ENCODE results near the gene PTCH1.
A peak's percentile ranks its signal among the peaks of the same experiment; 100 is the strongest.

Gene PTCH1

DNA sequence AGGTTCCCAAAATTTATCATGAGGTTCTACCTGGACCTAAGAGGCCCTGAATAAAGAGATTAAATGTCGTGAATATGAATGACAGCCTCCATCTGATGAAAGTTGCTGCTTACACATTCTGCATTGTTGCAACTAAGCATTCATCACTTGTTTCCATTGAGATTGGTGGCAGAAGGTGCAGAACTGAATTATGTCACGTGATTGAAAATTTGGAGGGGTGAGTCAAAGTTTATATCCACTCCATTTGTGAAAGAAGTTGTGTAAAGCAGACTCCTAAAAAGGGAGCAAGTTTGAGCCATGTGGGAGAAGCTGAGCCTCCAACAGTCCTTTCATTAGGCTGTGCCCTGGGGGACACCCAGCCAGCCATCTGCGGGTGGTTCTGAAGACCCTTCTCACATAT lies 4.9 kb upstream of the PTCH1 start:
- H3F3A ChIP-seq (ENCODE audit: insufficient read depth, low read length): no peaks in the 10 kb centered on the region
- H3K36me3 ChIP-seq (replicated peaks; ENCODE audit: insufficient read depth, low read length): no peaks in the 10 kb centered on the region
- DNase-seq: no peak
- H3K4me1 ChIP-seq (ENCODE audit: low read length): no peaks in the 10 kb centered on the region
- H3K27me3 ChIP-seq (replicated peaks; ENCODE audit: insufficient read depth, low read length): no peaks in the 10 kb centered on the region
- H3K9me3 ChIP-seq (replicated peaks; ENCODE audit: insufficient read depth, low read length): no peaks in the 10 kb centered on the region
- H4K20me1 ChIP-seq (ENCODE audit: insufficient read depth, low read length): no peaks in the 10 kb centered on the region
- no peak overlapping the region for H2AFZ ChIP-seq (ENCODE audit: low read length)
- TF ChIP-seq EZH2 (optimal IDR thresholded peaks at IDR 0.05; ENCODE audit: low read depth, low read length) (no peak), EZH2phosphoT487 (IDR thresholded peaks at IDR 0.05; ENCODE audit: low read length) (no peak)
- TF ChIP-seq, protein P1, sequence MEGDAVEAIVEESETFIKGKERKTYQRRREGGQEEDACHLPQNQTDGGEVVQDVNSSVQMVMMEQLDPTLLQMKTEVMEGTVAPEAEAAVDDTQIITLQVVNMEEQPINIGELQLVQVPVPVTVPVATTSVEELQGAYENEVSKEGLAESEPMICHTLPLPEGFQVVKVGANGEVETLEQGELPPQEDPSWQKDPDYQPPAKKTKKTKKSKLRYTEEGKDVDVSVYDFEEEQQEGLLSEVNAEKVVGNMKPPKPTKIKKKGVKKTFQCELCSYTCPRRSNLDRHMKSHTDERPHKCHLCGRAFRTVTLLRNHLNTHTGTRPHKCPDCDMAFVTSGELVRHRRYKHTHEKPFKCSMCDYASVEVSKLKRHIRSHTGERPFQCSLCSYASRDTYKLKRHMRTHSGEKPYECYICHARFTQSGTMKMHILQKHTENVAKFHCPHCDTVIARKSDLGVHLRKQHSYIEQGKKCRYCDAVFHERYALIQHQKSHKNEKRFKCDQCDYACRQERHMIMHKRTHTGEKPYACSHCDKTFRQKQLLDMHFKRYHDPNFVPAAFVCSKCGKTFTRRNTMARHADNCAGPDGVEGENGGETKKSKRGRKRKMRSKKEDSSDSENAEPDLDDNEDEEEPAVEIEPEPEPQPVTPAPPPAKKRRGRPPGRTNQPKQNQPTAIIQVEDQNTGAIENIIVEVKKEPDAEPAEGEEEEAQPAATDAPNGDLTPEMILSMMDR (IDR thresholded peaks at IDR 0.05; ENCODE audit: low read length): no peak
- no peaks in the 10 kb centered on the region for H3K79me2 ChIP-seq (ENCODE audit: low read length)
- H3K9me2 ChIP-seq (replicated peaks; ENCODE audit: insufficient read depth, low read length): no peaks in the 10 kb centered on the region
- H3K4me2 ChIP-seq (ENCODE audit: low read depth, low read length): no peak overlapping the region
- no peak overlapping the region for H3K9ac ChIP-seq (ENCODE audit: low read length)
- H3K4me3 ChIP-seq (ENCODE audit: low read length): no peak overlapping the region
- no peak overlapping the region for H3K27ac ChIP-seq (ENCODE audit: low read length)

DNA sequence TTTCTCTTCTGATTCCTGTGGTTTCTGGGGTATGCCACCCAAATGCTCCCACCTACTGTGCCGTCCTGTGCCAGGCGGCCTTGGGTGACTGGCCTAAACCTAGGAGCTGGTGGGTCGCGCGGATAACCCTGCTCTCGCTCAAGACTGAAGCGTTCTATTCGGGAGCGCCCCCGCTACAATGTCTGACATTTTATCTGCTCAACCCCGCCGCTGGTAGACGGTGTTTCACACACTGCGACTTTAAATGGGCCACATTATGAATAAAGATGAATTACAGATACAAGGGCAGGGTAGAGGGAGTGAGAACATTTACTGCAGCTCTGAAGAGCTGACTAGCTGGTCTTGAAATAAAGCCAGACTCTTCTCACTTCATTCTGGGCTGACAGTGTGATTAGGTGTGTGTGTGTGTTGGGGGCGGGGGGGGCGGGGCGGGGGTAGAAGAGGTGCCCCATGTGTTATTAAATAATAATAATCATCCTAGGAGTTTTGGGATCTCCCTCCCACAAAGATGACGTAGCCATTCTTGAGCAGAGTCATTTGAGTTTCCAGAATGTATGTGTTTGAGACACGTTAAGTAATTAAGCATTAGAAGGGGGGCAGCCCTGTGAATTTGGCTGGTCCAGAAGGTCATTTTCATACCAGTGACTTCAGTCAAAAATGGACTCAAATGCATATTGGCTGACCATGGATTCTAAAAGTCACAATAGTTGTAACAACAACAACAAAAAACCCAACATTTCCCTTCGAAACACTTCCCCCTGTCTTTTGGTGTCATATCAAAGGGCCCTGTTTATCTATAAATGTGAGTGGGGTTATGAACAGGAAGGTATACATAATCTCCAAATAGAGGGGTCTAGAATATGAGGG lies 1.0 kb upstream of the PTCH1 start:
- TF ChIP-seq, protein P1 (IDR thresholded peaks at IDR 0.05; ENCODE audit: low read length): no peak
- TF ChIP-seq EZH2phosphoT487 (IDR thresholded peaks at IDR 0.05; ENCODE audit: low read length): no peak
- TF ChIP-seq EZH2 (optimal IDR thresholded peaks at IDR 0.05; ENCODE audit: low read depth, low read length): no peak
- no peaks in the 10 kb centered on the region for H4K20me1 ChIP-seq (ENCODE audit: insufficient read depth, low read length)
- no peaks in the 10 kb centered on the region for H3K9me3 ChIP-seq (replicated peaks; ENCODE audit: insufficient read depth, low read length)
- H3K79me2 ChIP-seq (ENCODE audit: low read length): peaks cover 4% of the 10 kb centered on the region; the same call in 1 of the 2 replicates
- H3K36me3 ChIP-seq (replicated peaks; ENCODE audit: insufficient read depth, low read length): no peaks in the 10 kb centered on the region
- 0 out of 2 replicates have a peak, but pooled peaks cover 2% of the 10 kb centered on the region for H3F3A ChIP-seq (ENCODE audit: insufficient read depth, low read length)
- H2AFZ ChIP-seq (ENCODE audit: low read length): no peak overlapping the region
- H3K27me3 ChIP-seq (replicated peaks; ENCODE audit: insufficient read depth, low read length): no peaks in the 10 kb centered on the region
- DNase-seq: no peak
- H3K9ac ChIP-seq (ENCODE audit: low read length): no peak overlapping the region
- H3K27ac ChIP-seq (ENCODE audit: low read length): no peak overlapping the region
- H3K4me1 ChIP-seq (ENCODE audit: low read length): no peaks in the 10 kb centered on the region
- no peaks in the 10 kb centered on the region for H3K9me2 ChIP-seq (replicated peaks; ENCODE audit: insufficient read depth, low read length)
- no peak overlapping the region for H3K4me3 ChIP-seq (ENCODE audit: low read length)
- H3K4me2 ChIP-seq (ENCODE audit: low read depth, low read length): no peak overlapping the region

DNA sequence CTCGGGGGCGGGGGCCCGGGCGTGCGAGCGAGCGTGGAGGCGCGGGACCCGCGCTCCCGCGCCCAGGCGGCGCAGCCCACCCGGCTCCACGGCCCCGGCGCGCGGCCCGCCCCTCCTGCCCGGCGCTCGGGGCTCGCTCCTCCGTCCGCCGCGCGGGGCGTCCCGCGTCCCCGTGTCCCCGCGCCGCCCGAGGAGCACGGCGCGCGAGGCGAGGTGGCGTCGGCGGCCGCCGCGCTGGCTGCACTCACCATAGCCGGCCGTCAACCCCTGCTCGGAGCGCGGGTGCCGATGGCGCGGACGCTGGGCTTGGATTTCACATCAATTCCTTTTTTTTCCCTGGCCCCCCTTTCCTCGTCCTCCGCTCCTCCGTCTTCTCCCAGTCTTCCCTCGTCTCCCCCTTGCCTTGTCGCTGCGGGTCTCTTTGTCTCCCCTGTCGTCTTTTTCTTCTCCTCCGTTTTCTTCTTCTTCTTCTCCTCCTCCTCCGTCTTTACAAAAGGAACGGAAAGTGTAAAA lies 494 bp downstream of the PTCH1 start:
- Histone ChIP-seq H3K79me2 (ENCODE audit: low read length) (peaks cover 9% of the 10 kb centered on the region; the same call in 1 of the 2 replicates), H3K27ac (ENCODE audit: low read length) (peak overlapping the region; percentile 17; the same call in 1 of the 2 replicates), H3K27me3 (replicated peaks; ENCODE audit: insufficient read depth, low read length) (no peaks in the 10 kb centered on the region), H3K4me3 (ENCODE audit: low read length) (peak overlapping the region; percentile 77), H3K36me3 (replicated peaks; ENCODE audit: insufficient read depth, low read length) (no peaks in the 10 kb centered on the region), H4K20me1 (ENCODE audit: insufficient read depth, low read length) (no peaks in the 10 kb centered on the region), H3K9me2 (replicated peaks; ENCODE audit: insufficient read depth, low read length) (no peaks in the 10 kb centered on the region), H3K9ac (ENCODE audit: low read length) (peak overlapping the region; percentile 57; the same call in 1 of the 2 replicates), H3K4me1 (ENCODE audit: low read length) (no peaks in the 10 kb centered on the region), H3K4me2 (ENCODE audit: low read depth, low read length) (peak overlapping the region; percentile 92), H3K9me3 (replicated peaks; ENCODE audit: insufficient read depth, low read length) (no peaks in the 10 kb centered on the region), H2AFZ (ENCODE audit: low read length) (peak overlapping the region; percentile 94), H3F3A (ENCODE audit: insufficient read depth, low read length) (peaks cover 15% of the 10 kb centered on the region; the same call in 1 of the 2 replicates)
- TF ChIP-seq EZH2 (optimal IDR thresholded peaks at IDR 0.05; ENCODE audit: low read depth, low read length) (no peak), EZH2phosphoT487 (IDR thresholded peaks at IDR 0.05; ENCODE audit: low read length) (no peak)
- TF ChIP-seq, protein P1 (IDR thresholded peaks at IDR 0.05; ENCODE audit: low read length): no peak
- peak; percentile 20 for DNase-seq
